K562 (cell line): Measurements from ENCODE around the gene FAM24B. TPM values are rescaled to one million over a fixed set of nuclear protein-coding genes. Genes with fewer than 3 reads are reported as not detected.

Experiments
- ATAC-seq: fragments of 200-7000 bp; cut with Tn5 transposase; 3 replicates; pipeline ENCODE4 v1.9.1; 2020; ENCODE audit warnings: moderate library complexity
- BruUV-seq: library from RNA; stranded (reverse); fragments of 400-500 nt; replicated peaks from 2 replicates; lab custom pipeline; 2021; lab: Mats Ljungman, UMichigan
- CTCF ChIA-PET: fragments of 300-600 bp; formaldehyde crosslinking; extraction: SDS; loops from one replicate; lab custom pipeline; 2021; ENCODE audit warnings: low intra/inter-chr PET ratio; lab: Yijun Ruan, JAX
- POLR2A ChIA-PET: fragments of 300-600, 350-650 bp; sonication (Branson Sonifier 250); formaldehyde crosslinking; extraction: SDS; loops from one replicate; lab custom pipeline; 2021; ENCODE audit warnings: antibody characterized with exemption, inconsistent platforms; lab: Yijun Ruan, JAX
- DNase-seq, 4 experiments: peaks; one replicate each; pipeline versions ENCODE4 v3.0.0 to v3.0.0-alpha.2; 2011 to 2018; ENCODE audit warnings: low spot score in 3 of 4, mixed read lengths in 3 of 4; ENCODE audit errors: extremely low read depth in 1 of 4
- FAIRE-seq: peaks from 2 replicates; lab custom pipeline; 2011; peaks lifted over from hg19 to GRCh38; lab: Jason Lieb, UNC
- H2AFZ ChIP-seq: 2 replicates; pipeline ENCODE4 v1.6.0; 2011; ENCODE audit warnings: low read depth, low read length, control low read depth, inconsistent platforms
- H3K27ac ChIP-seq: fragments of 200-600 bp; 3 replicates; pipeline ENCODE4 v1.8.0; 2011; ENCODE audit warnings: low read depth, mild to moderate bottlenecking, control low read depth, inconsistent platforms, low read length, moderate library complexity, mixed read lengths; ENCODE audit errors: extremely low read depth
- H3K27me3 ChIP-seq, 2 experiments: fragments of 300-600 bp in 1 of 2; 2 replicates in 1 of 2; 3 replicates in 1 of 2; pipeline versions ENCODE4 v1.6.0 to v1.8.0; 2011; ENCODE audit warnings: inconsistent platforms in 2 of 2, low read length in 2 of 2, mild to moderate bottlenecking in 1 of 2, mixed read lengths in 1 of 2, moderate library complexity in 1 of 2; ENCODE audit not compliant: control insufficient read depth in 2 of 2, insufficient read depth in 2 of 2
- H3K36me3 ChIP-seq: fragments of 300-600 bp; 3 replicates; pipeline ENCODE4 v1.8.0; 2011; ENCODE audit warnings: mild to moderate bottlenecking, low read length, inconsistent platforms; ENCODE audit not compliant: control insufficient read depth, insufficient read depth
- H3K4me1 ChIP-seq, 2 experiments: fragments of 200-600 bp in 1 of 2; replicated peaks in 1 of 2; 2 replicates in 1 of 2; 3 replicates in 1 of 2; pipeline versions ENCODE4 v1.5.1 to v1.8.0; 2011; ENCODE audit warnings: inconsistent platforms in 2 of 2, low read length in 2 of 2, mild to moderate bottlenecking in 1 of 2, mixed read lengths in 1 of 2, moderate library complexity in 1 of 2; ENCODE audit not compliant: control insufficient read depth in 2 of 2, insufficient read depth in 2 of 2
- H3K4me2 ChIP-seq: 2 replicates; pipeline ENCODE4 v1.6.1; 2011; ENCODE audit warnings: low read length, control low read depth, inconsistent platforms, mixed read lengths; ENCODE audit not compliant: insufficient read depth
- H3K4me3 ChIP-seq: fragments of 200-600 bp; sonication (generic), shearing (Covaris generic); 2 replicates; pipeline ENCODE4 v1.5.1; 2016; ENCODE audit warnings: control low read depth, inconsistent platforms
- H3K79me2 ChIP-seq: fragments of 200-600 bp; 3 replicates; pipeline ENCODE4 v1.8.0; 2011; ENCODE audit warnings: low read length, inconsistent platforms; ENCODE audit not compliant: control insufficient read depth, insufficient read depth
- H3K9ac ChIP-seq, 2 experiments: 2 replicates each; pipeline versions ENCODE4 v1.6.0 to v1.6.1; 2011; ENCODE audit warnings: low read depth in 2 of 2, low read length in 2 of 2, control low read depth in 1 of 2, inconsistent platforms in 1 of 2, mild to moderate bottlenecking in 1 of 2, mixed read lengths in 1 of 2; ENCODE audit not compliant: insufficient read depth in 1 of 2
- H3K9me1 ChIP-seq: one replicate; pipeline ENCODE4 v1.6.0; 2011; ENCODE audit warnings: inconsistent platforms, mild to moderate bottlenecking, low read length, moderate library complexity; ENCODE audit not compliant: control insufficient read depth, insufficient read depth
- H3K9me3 ChIP-seq: replicated peaks from 2 replicates; pipeline ENCODE4 v1.5.1; 2011; ENCODE audit warnings: low read depth, low read length, inconsistent platforms; ENCODE audit not compliant: control insufficient read depth, insufficient read depth
- H4K20me1 ChIP-seq: replicated peaks from 2 replicates; pipeline ENCODE4 v1.6.1; 2011; ENCODE audit warnings: low read length, inconsistent platforms, mixed read lengths; ENCODE audit not compliant: control insufficient read depth, insufficient read depth
- CBFA2T3 ChIP-seq: fragments of 450-650 bp; IDR thresholded peaks from 2 replicates; pipeline ENCODE4 v1.6.1; 2017
- FUS ChIP-seq: fragments of 200-400 bp; formaldehyde crosslinking; optimal IDR thresholded peaks from 2 replicates; pipeline ENCODE3; 2017; ENCODE audit warnings: low read depth, low read length
- KDM1A ChIP-seq, 2 experiments: fragments of 450-650 bp; IDR thresholded peaks; 2 replicates each; pipeline ENCODE4 v1.6.1; 2016; ENCODE audit warnings: mild to moderate bottlenecking in 2 of 2
- NFIC ChIP-seq: fragments of 450-650 bp; IDR thresholded peaks from 2 replicates; pipeline ENCODE4 v1.6.1; 2017; ENCODE audit warnings: mild to moderate bottlenecking, inconsistent platforms
- NR3C1 ChIP-seq: sonication (generic); formaldehyde crosslinking; IDR thresholded peaks from 2 replicates; pipeline ENCODE4 v1.8.1; 2022; ENCODE audit warnings: missing genetic modification reagents
- SMARCB1 ChIP-seq: IDR thresholded peaks from 2 replicates; pipeline ENCODE4 v1.6.1; 2011; ENCODE audit warnings: improper control_type of control experiment, low read depth; ENCODE audit not compliant: insufficient read length
- SPI1 ChIP-seq: IDR thresholded peaks from 2 replicates; pipeline ENCODE4 v1.6.1; 2011; ENCODE audit warnings: low read depth, low read length, control low read depth, borderline replicate concordance
- ZKSCAN3 ChIP-seq: fragments of 250-450 bp; sonication (Bioruptor Pico); IDR thresholded peaks from 2 replicates; pipeline ENCODE4 v1.4.0; 2020
- ZNF408 ChIP-seq: fragments of 250-450 bp; sonication (Bioruptor Pico); IDR thresholded peaks from 2 replicates; pipeline ENCODE4 v1.4.0; 2020; ENCODE audit warnings: low read depth, mild to moderate bottlenecking, moderate library complexity
- ZNF644 ChIP-seq: fragments of 200-800 bp; sonication (Bioruptor generic); IDR thresholded peaks from 2 replicates; pipeline ENCODE4 v1.6.1; 2016; ENCODE audit warnings: low read depth, missing genetic modification characterization, missing compliant biosample characterization
- ZNF830 ChIP-seq: fragments of 250-450 bp; sonication (Bioruptor Pico); IDR thresholded peaks from 2 replicates; pipeline ENCODE4 v1.5.0; 2021; ENCODE audit warnings: mild to moderate bottlenecking
- WGBS: fragments of 100-300 bp; shearing (Covaris generic); methylation state at CpG from one replicate; pipeline ENCODE4 v1.1.6; 2016; ENCODE audit warnings: low coverage, mixed read lengths; ENCODE audit not compliant: insufficient coverage; ENCODE audit errors: missing lambda C conversion rate; 5-methylcytosine and 5-hydroxymethylcytosine counted together
- in situ Hi-C: fragments of 300-500 bp; cut with MboI; formaldehyde crosslinking; loops from 4 replicates; pipeline ENCODE4 v1.15.0; 2018; ENCODE audit warnings: inconsistent platforms, mixed read lengths
- intact Hi-C: fragments of 100-400 bp; cut with micrococcal nuclease; formaldehyde crosslinking; loops from 2 replicates; pipeline ENCODE4 v1.14.2; 2022
- polyA plus RNA-seq, 8 experiments: library from polyadenylated mRNA; depleted of rRNA in 4 of 8; stranded (reverse) in 5 of 8; unstranded in 3 of 8; fragments of >200 nt; fragmentation: Nextera tagmentation in 2 of 8; fragmentation: Illumina TruSeq in 1 of 8; extraction: Ambion mirVana in 2 of 8; extraction: Trizol in 1 of 8; gene quantifications; 2 replicates each; pipeline versions ENCODE4 v1.2.1 to v1.2.3, GENCODE V29; 2011 to 2014; ENCODE audit warnings: inconsistent platforms in 1 of 8, missing spikeins in 1 of 8
- total RNA-seq, 7 experiments: library from RNA; depleted of rRNA in 6 of 7; stranded (reverse); fragments of >200 nt in 6 of 7; fragmentation: Illumina TruSeq in 2 of 7; extraction: Trizol in 2 of 7; gene quantifications; 2 replicates each; pipeline versions ENCODE4 v1.2.1 to v1.2.3, GENCODE V29; 2011 to 2021; ENCODE audit warnings: low replicate concordance in 1 of 7
- TF ChIP-seq, protein P1 (sequence below): fragments of 450-650 bp; formaldehyde crosslinking; conservative IDR thresholded peaks from 2 replicates; pipeline ENCODE4 v1.4.0; 2022; ENCODE audit warnings: mild to moderate bottlenecking, missing genetic modification characterization
- TF ChIP-seq, protein P2 (sequence below): fragments of 250-450 bp; sonication (Bioruptor Pico); IDR thresholded peaks from 2 replicates; pipeline ENCODE4 v1.4.0; 2020; ENCODE audit warnings: mild to moderate bottlenecking, moderate library complexity, borderline replicate concordance

FAM24B gene
- total and polyA plus RNA-seq, 9 of the 15 experiments (the other 6 are each of a cell fraction or from before 2014, with no cell fraction given): 6.0 to 19.6 (median 9.2) TPM

DNA sequence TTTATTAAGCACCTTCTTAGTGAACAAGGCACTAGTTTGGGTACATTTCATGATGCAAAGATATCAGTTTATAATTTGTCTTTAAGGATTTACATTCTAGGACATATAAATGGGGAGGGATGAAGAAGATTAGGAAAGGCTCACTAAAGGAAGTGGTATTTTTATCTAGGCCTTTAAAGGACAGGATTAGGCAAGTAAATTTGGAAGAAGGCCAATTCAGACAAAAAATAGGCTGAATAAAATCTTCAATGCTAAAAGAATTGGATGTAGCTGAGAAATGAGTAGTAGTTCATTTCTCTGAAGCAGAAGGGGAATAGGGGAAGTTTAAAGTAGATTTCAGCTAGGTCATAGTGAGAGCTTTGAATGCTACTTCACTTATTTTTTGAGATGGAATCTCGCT is 4.8 kb upstream of the FAM24B start:
- TF ChIP-seq ZNF408 (CRISPR knock-in tag) (no peak), NFIC (peak; percentile 47)
- TF ChIP-seq, all 486 proteins: peak for 1
- BruUV-seq: no TSS peak
- ATAC-seq (no peak), DNase-seq (no peak), FAIRE-seq (no peak)
- no peak overlapping the region for H3K4me2 ChIP-seq
- CTCF ChIA-PET: no interaction called here
- WGBS: 100% methylated on average over 1 of the region's 1 CpG
- H2AFZ ChIP-seq: no peak overlapping the region
- H3K9me1 ChIP-seq: peaks cover 3% of the 10 kb centered on the region
- H3K36me3 ChIP-seq: peaks cover 14% of the 10 kb centered on the region; the same call in 2 of the 3 replicates
- no peaks in the 10 kb centered on the region for H3K9me3 ChIP-seq
- in situ Hi-C loops (no loop called here), intact Hi-C loops (no loop called here)
- H3K4me1 ChIP-seq: peaks cover 3 to 8% of the 10 kb centered on the region in 2 experiments; a peak in 3 of 5 replicates
- H3K27ac ChIP-seq: no peak overlapping the region
- H3K79me2 ChIP-seq: peaks cover 11% of the 10 kb centered on the region
- no peak overlapping the region for H3K4me3 ChIP-seq
- no peaks in the 10 kb centered on the region for H3K27me3 ChIP-seq
- H3K9ac ChIP-seq: no peak overlapping the region
- no peaks in the 10 kb centered on the region for H4K20me1 ChIP-seq
- POLR2A ChIA-PET: interaction anchor here (0.7 kb wide), 1 partner anchor 209 kb away, joined by 4 read pairs; no protein-coding TSS in a partner anchor

DNA sequence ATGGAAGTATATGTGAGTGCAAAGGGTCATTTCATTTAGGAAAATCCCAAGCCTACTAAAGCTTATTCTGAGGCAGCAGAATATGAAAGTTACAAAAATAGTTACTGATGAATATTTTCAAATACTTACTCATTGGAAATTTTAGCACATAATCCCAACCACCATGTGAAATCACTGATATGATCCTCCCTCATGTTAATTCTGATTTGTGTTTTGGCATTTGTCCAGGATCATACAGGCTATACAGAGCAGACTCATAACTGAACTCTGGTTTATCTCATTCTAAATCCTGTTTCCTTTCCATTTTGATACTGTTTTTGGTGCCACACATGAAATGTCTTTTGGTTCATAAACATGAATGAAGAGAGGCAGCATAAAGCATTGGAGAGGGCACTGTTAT is 3.4 kb upstream of the FAM24B start:
- H3K9ac ChIP-seq: no peak overlapping the region
- TF ChIP-seq, protein P1, sequence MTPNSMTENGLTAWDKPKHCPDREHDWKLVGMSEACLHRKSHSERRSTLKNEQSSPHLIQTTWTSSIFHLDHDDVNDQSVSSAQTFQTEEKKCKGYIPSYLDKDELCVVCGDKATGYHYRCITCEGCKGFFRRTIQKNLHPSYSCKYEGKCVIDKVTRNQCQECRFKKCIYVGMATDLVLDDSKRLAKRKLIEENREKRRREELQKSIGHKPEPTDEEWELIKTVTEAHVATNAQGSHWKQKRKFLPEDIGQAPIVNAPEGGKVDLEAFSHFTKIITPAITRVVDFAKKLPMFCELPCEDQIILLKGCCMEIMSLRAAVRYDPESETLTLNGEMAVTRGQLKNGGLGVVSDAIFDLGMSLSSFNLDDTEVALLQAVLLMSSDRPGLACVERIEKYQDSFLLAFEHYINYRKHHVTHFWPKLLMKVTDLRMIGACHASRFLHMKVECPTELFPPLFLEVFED (CRISPR knock-in tag): no peak
- TF ChIP-seq ZKSCAN3 (CRISPR knock-in tag) (no peak), SMARCB1 (no peak), FUS (no peak), CBFA2T3 (peak; percentile 18; the same call in 1 of the 2 replicates), ZNF830 (CRISPR knock-in tag) (no peak), KDM1A (IDR thresholded peaks at IDR 0.05) (peak; percentile 63 to 70; a peak in 3 of 4 replicates), NFIC (peak; percentile 76), SPI1 (no peak), ZNF644 (tag) (no peak), NR3C1 (no peak)
- TF ChIP-seq, protein P2, sequence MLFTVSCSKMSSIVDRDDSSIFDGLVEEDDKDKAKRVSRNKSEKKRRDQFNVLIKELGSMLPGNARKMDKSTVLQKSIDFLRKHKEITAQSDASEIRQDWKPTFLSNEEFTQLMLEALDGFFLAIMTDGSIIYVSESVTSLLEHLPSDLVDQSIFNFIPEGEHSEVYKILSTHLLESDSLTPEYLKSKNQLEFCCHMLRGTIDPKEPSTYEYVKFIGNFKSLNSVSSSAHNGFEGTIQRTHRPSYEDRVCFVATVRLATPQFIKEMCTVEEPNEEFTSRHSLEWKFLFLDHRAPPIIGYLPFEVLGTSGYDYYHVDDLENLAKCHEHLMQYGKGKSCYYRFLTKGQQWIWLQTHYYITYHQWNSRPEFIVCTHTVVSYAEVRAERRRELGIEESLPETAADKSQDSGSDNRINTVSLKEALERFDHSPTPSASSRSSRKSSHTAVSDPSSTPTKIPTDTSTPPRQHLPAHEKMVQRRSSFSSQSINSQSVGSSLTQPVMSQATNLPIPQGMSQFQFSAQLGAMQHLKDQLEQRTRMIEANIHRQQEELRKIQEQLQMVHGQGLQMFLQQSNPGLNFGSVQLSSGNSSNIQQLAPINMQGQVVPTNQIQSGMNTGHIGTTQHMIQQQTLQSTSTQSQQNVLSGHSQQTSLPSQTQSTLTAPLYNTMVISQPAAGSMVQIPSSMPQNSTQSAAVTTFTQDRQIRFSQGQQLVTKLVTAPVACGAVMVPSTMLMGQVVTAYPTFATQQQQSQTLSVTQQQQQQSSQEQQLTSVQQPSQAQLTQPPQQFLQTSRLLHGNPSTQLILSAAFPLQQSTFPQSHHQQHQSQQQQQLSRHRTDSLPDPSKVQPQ: no peak
- TF ChIP-seq, all 486 proteins: peak for 3
- no TSS peak for BruUV-seq
- no peak overlapping the region for H3K4me2 ChIP-seq
- H3K4me1 ChIP-seq: peaks cover 5 to 9% of the 10 kb centered on the region in 2 experiments; a peak in 3 of 5 replicates
- no peak for ATAC-seq
- DNase-seq: peak in 1 of 4 experiments; percentile 17
- peak; percentile 11 for FAIRE-seq
- H3K79me2 ChIP-seq: peaks cover 24% of the 10 kb centered on the region
- H3K4me3 ChIP-seq: no peak overlapping the region
- H3K36me3 ChIP-seq: peaks cover 12% of the 10 kb centered on the region; the same call in 1 of the 3 replicates
- intact Hi-C loops: no loop called here
- no peak overlapping the region for H3K27ac ChIP-seq
- CTCF ChIA-PET: no interaction called here
- H3K9me3 ChIP-seq: no peaks in the 10 kb centered on the region
- H2AFZ ChIP-seq: no peak overlapping the region
- no peaks in the 10 kb centered on the region for H4K20me1 ChIP-seq
- no peaks in the 10 kb centered on the region for H3K27me3 ChIP-seq
- H3K9me1 ChIP-seq: peaks cover 3% of the 10 kb centered on the region
- in situ Hi-C loops: no loop called here
- POLR2A ChIA-PET: no interaction called here
